Measurements from ENCODE around the gene PHOX2A. TPM values are rescaled to one million over a fixed set of nuclear protein-coding genes. Genes with fewer than 3 reads are reported as not detected.

The PHOX2A gene
- total RNA-seq, 3 donors from 2014 or later (not counting 1 experiment from before 2014, with no cell fraction given), result not detected

DNA sequence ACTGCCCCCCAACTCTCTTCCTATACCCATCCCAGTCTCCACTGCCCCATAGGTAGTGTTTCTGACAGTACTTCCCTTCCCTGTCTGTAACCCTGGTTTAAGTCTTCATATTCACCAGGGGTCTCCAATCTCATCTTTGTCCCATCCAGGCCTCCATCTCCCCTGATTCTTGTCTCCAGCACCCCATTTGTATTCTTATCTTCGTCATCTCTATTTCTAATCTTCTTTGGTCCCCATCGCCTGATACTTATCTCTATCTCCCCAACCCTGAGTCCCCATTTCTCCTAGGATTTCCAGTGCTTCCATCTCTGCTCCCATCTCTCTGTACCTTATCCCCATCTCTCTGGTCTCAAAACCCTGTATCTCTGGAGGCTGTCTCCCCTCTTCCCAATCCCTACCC lies 1.8 kb downstream of the PHOX2A start:
- DNase-seq (no peak), ATAC-seq (no peak)
- peaks cover 7% of the 10 kb centered on the region for H3K36me3 ChIP-seq (ENCODE audit: control insufficient read depth, insufficient read depth, low read length)
- Mint-ChIP-seq H3K4me1 (peaks cover 10 to 43% of the 10 kb centered on the region in 2 donors), H3K9me3 (no peaks in the 10 kb centered on the region), H3K4me3 (peak overlapping the region; percentile 7), H3K36me3 (no peaks in the 10 kb centered on the region), H3K27me3 (ENCODE audit: low read depth in 2 of 2) (peaks cover 34 to 42% of the 10 kb centered on the region in 2 donors), H3K27ac (no peak overlapping the region)
- H3K4me3 ChIP-seq (ENCODE audit: low read length), result no peak overlapping the region
- no peak overlapping the region for H3K27ac ChIP-seq (ENCODE audit: low read length)
- TF ChIP-seq, protein P1, sequence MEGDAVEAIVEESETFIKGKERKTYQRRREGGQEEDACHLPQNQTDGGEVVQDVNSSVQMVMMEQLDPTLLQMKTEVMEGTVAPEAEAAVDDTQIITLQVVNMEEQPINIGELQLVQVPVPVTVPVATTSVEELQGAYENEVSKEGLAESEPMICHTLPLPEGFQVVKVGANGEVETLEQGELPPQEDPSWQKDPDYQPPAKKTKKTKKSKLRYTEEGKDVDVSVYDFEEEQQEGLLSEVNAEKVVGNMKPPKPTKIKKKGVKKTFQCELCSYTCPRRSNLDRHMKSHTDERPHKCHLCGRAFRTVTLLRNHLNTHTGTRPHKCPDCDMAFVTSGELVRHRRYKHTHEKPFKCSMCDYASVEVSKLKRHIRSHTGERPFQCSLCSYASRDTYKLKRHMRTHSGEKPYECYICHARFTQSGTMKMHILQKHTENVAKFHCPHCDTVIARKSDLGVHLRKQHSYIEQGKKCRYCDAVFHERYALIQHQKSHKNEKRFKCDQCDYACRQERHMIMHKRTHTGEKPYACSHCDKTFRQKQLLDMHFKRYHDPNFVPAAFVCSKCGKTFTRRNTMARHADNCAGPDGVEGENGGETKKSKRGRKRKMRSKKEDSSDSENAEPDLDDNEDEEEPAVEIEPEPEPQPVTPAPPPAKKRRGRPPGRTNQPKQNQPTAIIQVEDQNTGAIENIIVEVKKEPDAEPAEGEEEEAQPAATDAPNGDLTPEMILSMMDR (IDR thresholded peaks at IDR 0.05), result no peak
- intact Hi-C loops (cut with micrococcal nuclease), result no loop called here
- peaks cover 30% of the 10 kb centered on the region for H3K4me1 ChIP-seq (ENCODE audit: control insufficient read depth, insufficient read depth, low read length)
- H3K9me3 ChIP-seq (ENCODE audit: control insufficient read depth, insufficient read depth, low read length), result no peaks in the 10 kb centered on the region
- WGBS (ENCODE audit: insufficient coverage), result 92% methylated on average over 2 of the region's 2 CpGs
- peaks cover 50% of the 10 kb centered on the region for H3K27me3 ChIP-seq (ENCODE audit: control insufficient read depth, insufficient read depth, low read length)

DNA sequence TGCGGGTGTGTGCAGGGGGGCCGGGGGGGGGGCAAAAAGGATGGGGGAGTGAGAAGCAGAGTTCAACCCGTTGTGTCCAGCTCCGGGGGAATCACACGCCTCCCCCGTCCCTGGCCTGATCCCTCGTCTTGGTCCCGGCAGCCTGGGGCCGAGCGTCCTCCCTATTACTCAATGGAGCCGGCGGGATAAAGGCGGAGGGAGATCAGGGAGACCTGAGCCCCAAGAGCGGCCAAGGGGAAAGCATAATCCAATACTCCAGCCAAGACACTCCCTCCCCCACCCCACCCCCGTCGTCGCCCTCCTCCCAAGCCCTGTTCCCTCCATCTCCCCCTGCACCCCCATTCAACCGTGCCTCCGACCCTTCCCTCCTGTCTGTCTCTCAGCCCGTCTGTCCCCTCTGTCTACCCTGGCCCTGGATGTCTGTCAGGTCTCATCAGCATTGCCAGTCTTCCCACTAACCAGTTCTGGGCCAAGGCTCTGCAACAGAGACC lies 2.6 kb downstream of the PHOX2A start:
- Histone ChIP-seq H3K9me3 (ENCODE audit: control insufficient read depth, insufficient read depth, low read length) (no peaks in the 10 kb centered on the region), H3K36me3 (ENCODE audit: control insufficient read depth, insufficient read depth, low read length) (peaks cover 14% of the 10 kb centered on the region), H3K27ac (ENCODE audit: low read length) (no peak overlapping the region), H3K4me1 (ENCODE audit: control insufficient read depth, insufficient read depth, low read length) (peaks cover 30% of the 10 kb centered on the region), H3K27me3 (ENCODE audit: control insufficient read depth, insufficient read depth, low read length) (peaks cover 45% of the 10 kb centered on the region), H3K4me3 (ENCODE audit: low read length) (no peak overlapping the region)
- no peak for DNase-seq
- no peaks in the 10 kb centered on the region for H3K36me3 Mint-ChIP-seq
- H3K27ac Mint-ChIP-seq, result no peak overlapping the region
- H3K9me3 Mint-ChIP-seq, result no peaks in the 10 kb centered on the region
- peaks cover 10 to 43% of the 10 kb centered on the region in 2 donors for H3K4me1 Mint-ChIP-seq
- intact Hi-C loops (cut with micrococcal nuclease), result no loop called here
- peaks cover 34 to 42% of the 10 kb centered on the region in 2 donors for H3K27me3 Mint-ChIP-seq (ENCODE audit: low read depth in 2 of 2)
- TF ChIP-seq, protein P1 (IDR thresholded peaks at IDR 0.05), result no peak
- no peak for ATAC-seq
- WGBS (ENCODE audit: insufficient coverage), result 21% methylated on average over 20 of the region's 20 CpGs
- no peak overlapping the region for H3K4me3 Mint-ChIP-seq

DNA sequence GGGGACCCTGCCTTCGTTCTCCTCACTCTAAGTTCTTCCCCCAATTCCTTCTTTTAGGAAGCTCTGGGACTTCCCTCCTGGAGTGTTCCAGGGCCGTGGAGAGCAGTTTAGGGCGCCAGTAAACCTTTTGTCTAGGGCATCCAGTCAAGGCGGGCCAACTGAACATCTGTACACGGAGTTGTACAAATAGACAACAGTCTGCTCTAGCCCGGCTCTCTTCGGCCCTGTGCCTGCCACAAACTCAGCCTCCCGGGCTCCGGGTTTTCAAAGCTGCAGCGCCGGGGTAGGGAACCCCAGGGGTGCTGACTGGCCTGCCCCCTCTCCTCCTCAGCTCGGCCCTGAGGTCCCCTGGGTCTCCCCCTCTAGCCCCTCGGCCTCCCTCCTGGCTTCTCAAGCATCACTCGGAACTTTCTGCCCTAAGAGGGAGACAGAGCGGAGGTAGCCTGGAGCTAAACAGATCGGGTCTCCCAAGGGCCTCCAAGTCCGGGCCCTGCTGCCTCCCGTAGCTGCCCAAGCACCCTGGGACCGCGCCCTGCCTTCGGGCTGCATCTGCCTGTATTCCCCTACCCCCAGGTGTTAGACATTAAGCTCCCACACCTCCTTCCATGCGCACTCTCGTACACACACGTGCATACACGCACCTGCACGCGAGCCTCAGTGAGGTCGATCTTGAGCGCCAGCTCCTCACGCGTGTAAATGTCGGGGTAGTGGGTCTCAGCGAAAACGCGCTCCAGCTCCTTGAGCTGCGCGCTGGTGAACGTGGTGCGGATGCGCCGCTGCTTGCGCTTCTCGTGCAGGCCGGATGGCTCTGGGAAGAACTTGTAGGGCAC lies 3.3 kb downstream of the PHOX2A start:
- H3K36me3 ChIP-seq (ENCODE audit: control insufficient read depth, insufficient read depth, low read length), result peaks cover 20% of the 10 kb centered on the region
- H3K27me3 ChIP-seq (ENCODE audit: control insufficient read depth, insufficient read depth, low read length), result peaks cover 44% of the 10 kb centered on the region
- peaks cover 30% of the 10 kb centered on the region for H3K4me1 ChIP-seq (ENCODE audit: control insufficient read depth, insufficient read depth, low read length)
- ATAC-seq (no peak), DNase-seq (peak in 1 of 2 donors; percentile 28)
- Mint-ChIP-seq H3K36me3 (no peaks in the 10 kb centered on the region), H3K4me3 (peak overlapping the region; percentile 81), H3K27me3 (ENCODE audit: low read depth in 2 of 2) (peaks cover 34 to 42% of the 10 kb centered on the region in 2 donors), H3K4me1 (peaks cover 10 to 43% of the 10 kb centered on the region in 2 donors), H3K27ac (no peak overlapping the region), H3K9me3 (no peaks in the 10 kb centered on the region)
- TF ChIP-seq, protein P1 (IDR thresholded peaks at IDR 0.05), result no peak
- no peak overlapping the region for H3K27ac ChIP-seq (ENCODE audit: low read length)
- H3K9me3 ChIP-seq (ENCODE audit: control insufficient read depth, insufficient read depth, low read length), result no peaks in the 10 kb centered on the region
- intact Hi-C loops (cut with micrococcal nuclease), result no loop called here
- WGBS (ENCODE audit: insufficient coverage), result 6% methylated on average over 44 of the region's 44 CpGs
- H3K4me3 ChIP-seq (ENCODE audit: low read length), result no peak overlapping the region

All from natural killer cell (primary cell).